ENCODE measurements around the gene XYLT1.

- TF ChIP-seq RAD21 (IDR thresholded peaks at IDR 0.05; ENCODE audit: low read length) (no peak), CTCF (conservative IDR thresholded peaks at IDR 0.05; ENCODE audit: low read depth, low read length) (no peak), MXI1 (IDR thresholded peaks at IDR 0.05; ENCODE audit: borderline replicate concordance, low read depth, low read length) (no peak), USF2 (IDR thresholded peaks at IDR 0.05; ENCODE audit: low read depth, low read length) (no peak), CHD1 (IDR thresholded peaks at IDR 0.05; ENCODE audit: low read depth, low read length) (no peak), POLR2A (IDR thresholded peaks at IDR 0.05; ENCODE audit: low read depth, low read length) (no peak), RFX5 (IDR thresholded peaks at IDR 0.05; ENCODE audit: low read depth, low read length) (no peak), MAZ (IDR thresholded peaks at IDR 0.05; ENCODE audit: borderline replicate concordance, low read depth, low read length) (no peak)
Observed at GRCh38 chr16:17235147-17235815, 235.5 kb downstream of the XYLT1 start.
